NCI-H2081 (cell line): ENCODE data around the gene JAK3.
"Not testable (repeated sequence)": the region's sequence is repeated elsewhere in the genome, so short reads cannot be mapped to it uniquely, and the experiment has no call there.

ENCODE experiments used
- DNase-seq, 2 experiments: peaks; one replicate each; lab custom pipeline; 2025; lab: John Stamatoyannopoulos, UW

JAK3 gene

GRCh38 chr19:17847538-17848366, at the start of gene JAK3:
TSS of gene JAK3 (minus strand) at chr19:17847982. CDS start at chr19:17844417, 3,565 bp downstream.
- DNase-seq, result no peak

GRCh38 chr19:17893766-17894165, 46.0 kb upstream of the JAK3 start:
- no peak for DNase-seq

- no peak for DNase-seq
Observed at GRCh38 chr19:17889609-17890214, 41.9 kb upstream of the JAK3 start.

GRCh38 chr19:17888260-17888659, 40.5 kb upstream of the JAK3 start:
- no peak for DNase-seq

GRCh38 chr19:17887221-17887620, 39.4 kb upstream of the JAK3 start:
- DNase-seq, result not testable (repeated sequence)

- DNase-seq, result no peak
Observed at GRCh38 chr19:17886515-17886914, 38.7 kb upstream of the JAK3 start.

- no peak for DNase-seq
Observed at GRCh38 chr19:17883627-17884410, 36.0 kb upstream of the JAK3 start.

GRCh38 chr19:17881701-17882100, 33.9 kb upstream of the JAK3 start:
- DNase-seq, result no peak

- DNase-seq, result no peak
Observed at GRCh38 chr19:17879466-17879865, 31.7 kb upstream of the JAK3 start.

- DNase-seq, result no peak
Observed at GRCh38 chr19:17877696-17878095, 29.9 kb upstream of the JAK3 start.

GRCh38 chr19:17874758-17875135, 27.0 kb upstream of the JAK3 start:
- no peak for DNase-seq

GRCh38 chr19:17873786-17874757, 26.3 kb upstream of the JAK3 start:
- peak in 1 of 2 experiments; percentile 23 for DNase-seq

- no peak for DNase-seq
Observed at GRCh38 chr19:17872251-17873001, 24.6 kb upstream of the JAK3 start.

GRCh38 chr19:17871878-17872250, 24.1 kb upstream of the JAK3 start, which contains the start of gene SLC5A5:
TSS of gene SLC5A5 (plus strand) at chr19:17871945. CDS start at chr19:17872320, 375 bp downstream.
- DNase-seq, result no peak

- no peak for DNase-seq
Observed at GRCh38 chr19:17871032-17871877, 23.5 kb upstream of the JAK3 start.

GRCh38 chr19:17869114-17869608, 21.4 kb upstream of the JAK3 start:
- DNase-seq, result no peak

- DNase-seq, result no peak
Observed at GRCh38 chr19:17868669-17869068, 20.9 kb upstream of the JAK3 start.

- DNase-seq, result no peak
Observed at GRCh38 chr19:17866964-17867486, 19.2 kb upstream of the JAK3 start.

- DNase-seq, result no peak
Observed at GRCh38 chr19:17866312-17866963, 18.7 kb upstream of the JAK3 start.
